ENCODE results near the gene P2RY11. TPM values are rescaled to one million over a fixed set of nuclear protein-coding genes. Genes with fewer than 3 reads are reported as not detected.

P2RY11 gene, protein sequence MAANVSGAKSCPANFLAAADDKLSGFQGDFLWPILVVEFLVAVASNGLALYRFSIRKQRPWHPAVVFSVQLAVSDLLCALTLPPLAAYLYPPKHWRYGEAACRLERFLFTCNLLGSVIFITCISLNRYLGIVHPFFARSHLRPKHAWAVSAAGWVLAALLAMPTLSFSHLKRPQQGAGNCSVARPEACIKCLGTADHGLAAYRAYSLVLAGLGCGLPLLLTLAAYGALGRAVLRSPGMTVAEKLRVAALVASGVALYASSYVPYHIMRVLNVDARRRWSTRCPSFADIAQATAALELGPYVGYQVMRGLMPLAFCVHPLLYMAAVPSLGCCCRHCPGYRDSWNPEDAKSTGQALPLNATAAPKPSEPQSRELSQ
- total RNA-seq (2012; rRNA removed) = 3.3 and 4.4 TPM in 2 replicates

DNA sequence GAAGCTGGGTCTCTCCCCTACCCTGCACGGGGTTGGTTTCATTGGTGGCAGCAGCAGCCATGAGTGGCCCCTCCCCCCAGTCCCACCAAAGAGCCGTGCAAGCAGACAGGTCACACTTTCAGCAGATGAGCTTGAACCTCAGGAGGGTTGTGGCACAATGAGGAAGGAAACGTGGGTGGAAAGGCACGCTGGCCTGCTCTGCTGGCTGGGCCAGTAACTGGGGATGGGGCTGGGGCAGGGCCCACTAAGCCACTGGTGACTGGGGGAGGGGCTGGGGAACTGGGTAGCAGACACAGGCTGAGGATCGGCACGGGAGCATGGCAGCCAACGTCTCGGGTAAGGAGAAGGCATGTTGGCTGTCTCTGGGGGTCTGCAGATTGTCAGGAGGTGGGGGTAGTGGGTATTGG lies at the start of gene P2RY11:
TSS of gene P2RY11 (plus strand) at position 289 of the 407 bp plus-strand sequence. CDS start at position 318, 29 bp downstream.
- Histone ChIP-seq H3K4me2 (ENCODE audit: low read length) (no peak within 1 kb of the TSS), H3K4me1 (ENCODE audit: control insufficient read depth, insufficient read depth, low read length) (peaks cover 10% of the 10 kb centered on the region), H3K27me3 (ENCODE audit: control insufficient read depth, insufficient read depth, low read length) (no peaks in the 10 kb centered on the region), H3K9me3 (replicated peaks; ENCODE audit: low read length) (no peaks in the 10 kb centered on the region), H3K9ac (ENCODE audit: low read depth, low read length) (no peak within 1 kb of the TSS), H3K4me3 (ENCODE audit: low read length) (no peak within 1 kb of the TSS), H3K36me3 (ENCODE audit: insufficient read depth, low read length) (peaks cover 68% of the 10 kb centered on the region)

DNA sequence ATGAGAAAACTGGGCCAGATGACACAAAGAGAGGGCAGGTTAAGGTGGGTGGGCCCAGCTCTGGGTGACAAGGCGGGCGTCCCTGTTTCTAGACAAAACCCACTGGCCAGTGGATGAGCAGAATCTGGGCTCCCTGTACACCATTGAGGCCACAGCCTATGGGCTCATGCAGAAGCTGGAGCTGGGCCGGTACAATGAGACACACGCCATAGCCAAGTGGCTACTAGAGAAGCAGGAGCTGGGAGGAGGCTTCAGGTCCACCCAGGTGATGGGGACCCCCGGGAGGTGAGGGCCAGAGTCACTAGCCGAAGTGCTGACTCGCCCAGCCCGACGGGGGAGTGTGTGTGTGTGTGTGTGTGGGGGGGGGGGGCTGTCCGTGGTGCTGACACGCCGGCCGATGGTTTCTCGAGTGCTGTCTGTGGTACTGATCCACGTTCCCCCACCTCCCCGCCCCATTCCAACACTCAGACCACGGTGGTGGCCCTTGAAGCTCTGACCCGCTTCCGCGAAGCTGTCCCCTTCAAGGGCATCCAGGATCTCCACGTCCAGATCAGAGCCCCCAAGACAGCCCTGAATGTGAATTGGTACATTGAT lies 49.7 kb upstream of the P2RY11 start:
- H3K9me3 ChIP-seq (replicated peaks; ENCODE audit: low read length) = no peaks in the 10 kb centered on the region
- H3K36me3 ChIP-seq (ENCODE audit: insufficient read depth, low read length) = no peaks in the 10 kb centered on the region
- H3K9ac ChIP-seq (ENCODE audit: low read depth, low read length) = no peak overlapping the region
- no peaks in the 10 kb centered on the region for H3K4me1 ChIP-seq (ENCODE audit: control insufficient read depth, insufficient read depth, low read length)
- no peak overlapping the region for H3K4me2 ChIP-seq (ENCODE audit: low read length)
- H3K4me3 ChIP-seq (ENCODE audit: low read length) = no peak overlapping the region
- peaks cover 15% of the 10 kb centered on the region for H3K27me3 ChIP-seq (ENCODE audit: control insufficient read depth, insufficient read depth, low read length)

DNA sequence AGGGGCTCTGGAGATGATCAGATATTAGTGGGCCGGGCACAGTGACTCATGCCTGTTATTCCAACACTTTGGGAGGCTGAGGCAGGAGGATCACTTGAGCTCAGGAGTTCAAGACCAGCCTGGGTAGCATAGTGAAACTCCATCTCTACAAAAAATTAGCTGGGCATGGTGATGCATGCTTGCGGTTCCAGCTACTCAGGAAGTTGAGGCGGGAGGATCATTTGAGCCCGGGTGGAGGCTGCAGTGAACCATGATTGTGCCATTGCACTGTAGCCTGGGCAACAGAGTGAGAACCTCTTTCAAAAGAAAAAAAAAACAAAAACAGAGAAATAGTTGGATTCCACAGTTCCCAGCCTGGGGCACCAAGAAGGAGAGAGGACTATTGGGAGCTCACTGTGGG lies 43.3 kb upstream of the P2RY11 start:
- H3K9ac ChIP-seq (ENCODE audit: low read depth, low read length) = no peak overlapping the region
- no peak overlapping the region for H3K4me3 ChIP-seq (ENCODE audit: low read length)
- no peak overlapping the region for H3K4me2 ChIP-seq (ENCODE audit: low read length)
- H3K4me1 ChIP-seq (ENCODE audit: control insufficient read depth, insufficient read depth, low read length) = no peaks in the 10 kb centered on the region
- peaks cover 10% of the 10 kb centered on the region for H3K27me3 ChIP-seq (ENCODE audit: control insufficient read depth, insufficient read depth, low read length)
- H3K9me3 ChIP-seq (replicated peaks; ENCODE audit: low read length) = no peaks in the 10 kb centered on the region
- no peaks in the 10 kb centered on the region for H3K36me3 ChIP-seq (ENCODE audit: insufficient read depth, low read length)

DNA sequence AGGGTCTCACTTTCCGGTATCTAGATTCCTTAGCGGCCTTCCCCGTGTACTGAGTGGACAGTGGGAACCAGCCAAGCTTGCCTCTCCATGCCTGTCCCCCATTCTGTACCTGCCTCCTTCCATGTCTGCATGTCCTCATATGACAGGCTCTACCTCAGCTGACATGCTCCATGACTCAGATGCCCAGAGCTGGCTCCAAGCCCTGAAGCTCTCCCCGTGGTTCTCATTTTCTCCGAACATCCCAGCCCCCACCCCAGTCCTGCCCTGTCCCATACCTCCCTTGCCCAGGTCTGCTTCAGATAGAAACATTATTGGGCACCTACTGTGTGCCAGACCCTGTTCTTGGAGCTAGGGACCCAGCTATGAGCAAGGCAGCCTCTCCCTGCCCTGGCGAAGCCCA lies 42.4 kb upstream of the P2RY11 start:
- Histone ChIP-seq H3K9me3 (replicated peaks; ENCODE audit: low read length) (peaks cover 2% of the 10 kb centered on the region), H3K4me2 (ENCODE audit: low read length) (no peak overlapping the region), H3K4me1 (ENCODE audit: control insufficient read depth, insufficient read depth, low read length) (no peaks in the 10 kb centered on the region), H3K9ac (ENCODE audit: low read depth, low read length) (no peak overlapping the region), H3K27me3 (ENCODE audit: control insufficient read depth, insufficient read depth, low read length) (peaks cover 10% of the 10 kb centered on the region), H3K4me3 (ENCODE audit: low read length) (no peak overlapping the region), H3K36me3 (ENCODE audit: insufficient read depth, low read length) (no peaks in the 10 kb centered on the region)

DNA sequence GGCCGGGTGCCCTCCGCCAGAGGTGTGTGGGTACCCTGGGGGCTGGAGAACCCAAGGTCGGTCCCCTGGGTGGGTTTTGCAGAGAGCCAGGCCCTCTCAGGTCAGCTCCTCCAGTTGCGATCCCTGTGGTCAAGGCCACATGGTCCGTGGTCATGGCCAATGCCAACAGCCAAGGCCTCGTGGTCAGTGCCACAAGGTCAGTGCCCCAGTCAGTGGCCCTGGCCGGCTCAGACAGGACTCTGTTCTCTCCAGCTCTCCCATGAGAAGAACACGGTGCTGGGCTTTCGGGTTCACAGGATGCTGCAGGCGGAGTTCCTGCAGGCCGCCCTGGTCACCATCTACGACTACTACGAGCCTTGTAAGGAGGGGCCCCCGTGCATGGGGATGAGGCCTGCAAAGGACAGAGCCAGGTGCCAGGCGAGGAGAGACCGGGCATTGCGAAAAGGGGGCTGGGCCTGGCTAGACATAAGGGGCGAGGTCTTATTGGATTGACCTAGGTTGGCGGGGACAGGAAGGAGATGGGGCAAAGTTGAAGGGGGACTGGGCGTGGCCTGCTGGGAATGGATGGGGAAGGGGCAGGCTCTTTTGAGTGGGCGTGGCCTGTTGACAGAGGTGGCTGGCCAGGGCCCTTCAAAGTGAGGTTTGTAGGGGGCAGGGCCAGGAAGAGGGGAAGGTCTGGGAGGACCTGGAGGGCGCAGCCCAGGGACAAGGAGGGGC lies 40.6 kb upstream of the P2RY11 start:
- Histone ChIP-seq H3K9me3 (replicated peaks; ENCODE audit: low read length) (peaks cover 4% of the 10 kb centered on the region), H3K4me3 (ENCODE audit: low read length) (no peak overlapping the region), H3K27me3 (ENCODE audit: control insufficient read depth, insufficient read depth, low read length) (peaks cover 6% of the 10 kb centered on the region), H3K9ac (ENCODE audit: low read depth, low read length) (no peak overlapping the region), H3K4me2 (ENCODE audit: low read length) (no peak overlapping the region), H3K36me3 (ENCODE audit: insufficient read depth, low read length) (no peaks in the 10 kb centered on the region), H3K4me1 (ENCODE audit: control insufficient read depth, insufficient read depth, low read length) (no peaks in the 10 kb centered on the region)

DNA sequence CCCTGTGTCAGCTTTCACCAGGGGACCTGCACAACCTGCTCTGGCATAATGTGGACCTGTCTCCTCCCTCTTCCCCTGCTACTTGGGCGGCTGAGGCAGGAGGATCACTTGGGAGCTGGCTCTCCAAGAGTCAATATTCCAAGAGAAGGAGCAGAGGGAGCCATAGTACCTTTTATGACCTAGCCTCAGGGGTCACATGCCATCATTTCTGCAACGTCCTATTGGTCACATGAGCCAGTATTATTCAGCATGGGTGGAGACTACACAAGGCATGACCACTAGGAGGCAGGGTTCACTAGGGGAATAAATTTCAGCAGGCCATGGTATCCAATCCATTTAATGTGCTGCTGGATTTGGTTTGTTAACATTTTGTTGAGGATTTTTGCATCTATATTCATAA lies 37.3 kb upstream of the P2RY11 start:
- Histone ChIP-seq H3K9ac (ENCODE audit: low read depth, low read length) (no peak overlapping the region), H3K36me3 (ENCODE audit: insufficient read depth, low read length) (no peaks in the 10 kb centered on the region), H3K27me3 (ENCODE audit: control insufficient read depth, insufficient read depth, low read length) (peaks cover 19% of the 10 kb centered on the region), H3K4me3 (ENCODE audit: low read length) (no peak overlapping the region), H3K4me1 (ENCODE audit: control insufficient read depth, insufficient read depth, low read length) (no peaks in the 10 kb centered on the region), H3K4me2 (ENCODE audit: low read length) (no peak overlapping the region), H3K9me3 (replicated peaks; ENCODE audit: low read length) (peaks cover 4% of the 10 kb centered on the region)

DNA sequence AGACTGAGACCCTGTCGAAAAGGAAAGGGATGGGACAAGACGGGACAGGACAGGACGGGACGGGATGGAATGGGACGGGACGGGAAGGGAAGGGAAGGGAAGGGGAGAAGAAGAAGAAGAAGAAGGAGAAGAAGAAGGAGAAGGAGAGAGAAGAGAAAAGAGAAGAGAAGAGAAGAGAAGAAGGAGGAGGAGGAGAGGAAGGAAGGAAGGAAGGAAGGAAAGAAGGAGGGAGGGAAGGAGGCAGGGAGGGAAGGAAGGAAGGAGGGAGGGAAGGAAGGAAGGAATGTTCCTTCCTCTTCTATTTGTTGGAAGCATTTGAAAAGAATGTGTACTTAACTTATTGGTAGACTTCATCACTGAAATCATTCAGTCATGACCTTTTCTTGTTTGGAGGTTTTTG lies 35.0 kb upstream of the P2RY11 start:
- Histone ChIP-seq H3K4me3 (ENCODE audit: low read length) (no peak overlapping the region), H3K36me3 (ENCODE audit: insufficient read depth, low read length) (no peaks in the 10 kb centered on the region), H3K4me1 (ENCODE audit: control insufficient read depth, insufficient read depth, low read length) (no peaks in the 10 kb centered on the region), H3K9me3 (replicated peaks; ENCODE audit: low read length) (peaks cover 4% of the 10 kb centered on the region), H3K9ac (ENCODE audit: low read depth, low read length) (no peak overlapping the region), H3K4me2 (ENCODE audit: low read length) (no peak overlapping the region), H3K27me3 (ENCODE audit: control insufficient read depth, insufficient read depth, low read length) (peaks cover 22% of the 10 kb centered on the region)

DNA sequence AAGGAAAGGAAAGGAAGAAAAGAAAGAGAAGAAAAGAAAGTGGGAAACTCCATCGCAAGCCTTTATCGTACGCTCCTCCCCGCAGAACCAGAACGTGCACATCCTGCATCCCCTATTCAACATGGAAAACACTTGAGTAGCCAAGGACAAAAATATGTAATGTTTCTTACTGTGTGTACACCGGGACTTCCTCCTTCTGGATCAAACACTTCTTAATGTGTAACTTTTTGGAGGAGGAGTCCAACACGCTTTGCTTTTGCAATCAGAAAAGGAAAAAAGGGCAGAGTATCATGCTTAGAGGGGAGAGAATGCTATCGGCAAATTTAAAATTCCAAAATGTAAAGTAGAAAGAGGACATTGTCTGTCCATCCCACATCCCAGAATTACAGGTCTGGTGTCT lies 33.2 kb upstream of the P2RY11 start:
- Histone ChIP-seq H3K4me1 (ENCODE audit: control insufficient read depth, insufficient read depth, low read length) (no peaks in the 10 kb centered on the region), H3K4me3 (ENCODE audit: low read length) (no peak overlapping the region), H3K36me3 (ENCODE audit: insufficient read depth, low read length) (no peaks in the 10 kb centered on the region), H3K9me3 (replicated peaks; ENCODE audit: low read length) (peaks cover 4% of the 10 kb centered on the region), H3K9ac (ENCODE audit: low read depth, low read length) (no peak overlapping the region), H3K27me3 (ENCODE audit: control insufficient read depth, insufficient read depth, low read length) (peaks cover 22% of the 10 kb centered on the region), H3K4me2 (ENCODE audit: low read length) (no peak overlapping the region)

DNA sequence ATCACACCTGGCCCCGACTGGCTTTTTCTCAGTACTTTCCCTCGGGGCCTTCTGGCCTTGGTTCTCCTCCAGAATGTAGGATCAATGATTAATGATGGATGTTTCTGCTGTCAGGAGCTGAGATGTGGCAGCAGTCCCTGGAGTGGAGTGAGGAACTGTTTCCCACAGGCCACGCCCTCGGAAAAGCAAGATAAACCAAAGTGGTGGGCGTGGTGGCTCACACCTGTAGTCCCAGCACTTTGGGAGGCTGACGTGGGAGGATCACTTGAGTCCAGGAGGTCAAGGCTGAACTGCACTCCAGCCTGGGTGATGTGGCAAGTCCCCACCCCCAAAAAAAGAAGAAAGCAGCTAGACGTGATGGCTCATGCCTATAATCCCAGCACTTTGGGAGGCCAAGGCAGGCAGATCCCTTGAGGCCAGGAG lies 32.5 kb upstream of the P2RY11 start:
- Histone ChIP-seq H3K9me3 (replicated peaks; ENCODE audit: low read length) (peaks cover 2% of the 10 kb centered on the region), H3K9ac (ENCODE audit: low read depth, low read length) (no peak overlapping the region), H3K4me1 (ENCODE audit: control insufficient read depth, insufficient read depth, low read length) (no peaks in the 10 kb centered on the region), H3K4me2 (ENCODE audit: low read length) (no peak overlapping the region), H3K27me3 (ENCODE audit: control insufficient read depth, insufficient read depth, low read length) (peaks cover 22% of the 10 kb centered on the region), H3K36me3 (ENCODE audit: insufficient read depth, low read length) (no peaks in the 10 kb centered on the region), H3K4me3 (ENCODE audit: low read length) (no peak overlapping the region)

DNA sequence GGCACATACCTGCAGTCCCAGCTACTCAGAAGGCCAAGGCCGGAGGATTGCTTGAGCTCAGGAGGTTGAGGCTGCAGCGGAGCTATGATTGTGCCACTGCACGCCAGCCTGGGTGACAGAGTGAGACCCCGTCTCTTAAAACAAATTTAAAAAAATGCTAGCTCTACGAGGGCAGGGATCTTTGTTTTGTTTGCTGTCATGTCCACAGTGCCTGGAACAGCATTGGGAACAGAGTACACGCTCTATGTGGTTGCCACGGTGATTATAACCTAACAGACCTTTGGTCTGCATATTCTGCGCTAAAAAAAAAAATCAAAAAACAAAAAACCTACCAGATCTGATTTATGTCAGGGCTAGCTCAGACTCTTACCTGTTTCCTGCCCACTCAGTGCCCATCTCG lies 27.6 kb upstream of the P2RY11 start:
- Histone ChIP-seq H3K9me3 (replicated peaks; ENCODE audit: low read length) (no peaks in the 10 kb centered on the region), H3K27me3 (ENCODE audit: control insufficient read depth, insufficient read depth, low read length) (peaks cover 3% of the 10 kb centered on the region), H3K9ac (ENCODE audit: low read depth, low read length) (no peak overlapping the region), H3K4me3 (ENCODE audit: low read length) (no peak overlapping the region), H3K4me1 (ENCODE audit: control insufficient read depth, insufficient read depth, low read length) (no peaks in the 10 kb centered on the region), H3K36me3 (ENCODE audit: insufficient read depth, low read length) (peaks cover 3% of the 10 kb centered on the region), H3K4me2 (ENCODE audit: low read length) (no peak overlapping the region)

DNA sequence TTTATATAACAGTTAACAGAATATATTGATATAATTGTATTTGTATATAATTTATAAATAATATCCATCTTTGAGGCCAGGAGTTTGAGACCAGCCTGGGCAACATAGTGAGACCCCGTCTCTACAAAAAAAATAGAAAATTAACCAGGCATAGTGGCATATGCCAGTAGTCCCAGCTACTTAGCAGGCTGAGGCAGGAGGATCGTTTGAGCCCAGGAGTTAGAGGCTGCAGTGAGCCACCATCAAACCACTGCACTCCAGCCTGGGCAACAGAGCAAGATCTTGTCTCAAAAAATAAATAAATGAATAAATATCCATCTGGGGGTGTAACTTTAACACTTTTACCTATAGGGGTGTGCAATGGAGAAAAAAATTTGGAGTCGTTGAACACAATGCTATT lies 26.7 kb upstream of the P2RY11 start:
- Histone ChIP-seq H3K27me3 (ENCODE audit: control insufficient read depth, insufficient read depth, low read length) (peaks cover 3% of the 10 kb centered on the region), H3K4me2 (ENCODE audit: low read length) (no peak overlapping the region), H3K9me3 (replicated peaks; ENCODE audit: low read length) (no peaks in the 10 kb centered on the region), H3K9ac (ENCODE audit: low read depth, low read length) (no peak overlapping the region), H3K4me3 (ENCODE audit: low read length) (no peak overlapping the region), H3K4me1 (ENCODE audit: control insufficient read depth, insufficient read depth, low read length) (no peaks in the 10 kb centered on the region), H3K36me3 (ENCODE audit: insufficient read depth, low read length) (peaks cover 11% of the 10 kb centered on the region)
